Suppressor macrophage treated with lipopolysaccharide for 1 hour (primary cell): ENCODE data around the gene AFG1L.

Source experiments
- DNase-seq, 3 donors: peaks; one replicate each; pipeline ENCODE4 v3.0.0-alpha.2; 2020 to 2022

Gene AFG1L

DNA sequence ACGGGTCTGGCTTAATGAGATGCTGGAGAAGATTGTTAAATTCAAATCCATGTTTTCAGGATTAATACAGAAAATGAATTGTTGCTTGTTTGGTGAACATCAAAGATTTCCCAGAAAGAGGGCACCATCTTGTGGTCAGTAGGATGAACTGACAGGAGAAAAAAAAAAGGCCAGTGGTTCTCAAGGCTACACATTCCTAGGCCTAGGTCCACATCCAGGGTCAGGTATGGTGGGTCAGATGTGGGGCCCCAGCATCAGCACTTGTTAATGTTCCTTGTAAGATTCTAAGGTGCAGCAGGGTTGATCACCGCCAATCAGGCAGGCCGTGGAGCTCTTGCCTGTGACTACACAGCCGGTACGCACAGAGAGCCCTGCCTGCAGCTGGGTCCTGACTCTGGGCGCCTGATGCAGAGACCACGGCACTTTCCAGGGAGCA, 231.9 kb downstream of the AFG1L start:
- peak; percentile 48 to 63 (median 58) for DNase-seq

GRCh38 chr6:108528878-108529277, 234.0 kb downstream of the AFG1L start:
- no peak for DNase-seq

DNA sequence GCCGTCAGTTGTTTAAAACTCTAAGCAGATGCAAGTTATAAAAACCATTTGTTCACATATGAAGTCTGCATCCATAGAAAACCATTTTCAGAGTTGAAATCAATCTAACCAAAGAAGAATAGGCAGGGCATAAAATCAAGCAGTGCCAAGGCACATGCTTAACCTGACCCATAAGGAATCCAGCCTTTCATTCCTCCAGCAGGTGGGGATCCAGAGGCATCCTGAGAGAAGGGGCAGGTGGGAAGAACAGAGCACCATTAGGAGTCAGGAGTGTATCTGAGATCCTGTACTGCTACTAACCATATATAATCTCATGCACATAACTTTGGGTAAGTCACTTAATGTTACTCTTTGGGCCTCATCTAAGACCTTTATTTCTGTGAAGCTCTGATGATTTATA, 236.5 kb downstream of the AFG1L start:
- no peak for DNase-seq

- DNase-seq: no peak
These were observed 240.4 kb downstream of the AFG1L start for GRCh38 chr6:108535114-108535742.

GRCh38 chr6:108535920-108536535, 241.2 kb downstream of the AFG1L start:
- DNase-seq: peak; percentile 37 to 65 (median 52)

GRCh38 chr6:108541843-108542759, 247.2 kb downstream of the AFG1L start:
- peak; percentile 76 to 82 (median 82) for DNase-seq

DNA sequence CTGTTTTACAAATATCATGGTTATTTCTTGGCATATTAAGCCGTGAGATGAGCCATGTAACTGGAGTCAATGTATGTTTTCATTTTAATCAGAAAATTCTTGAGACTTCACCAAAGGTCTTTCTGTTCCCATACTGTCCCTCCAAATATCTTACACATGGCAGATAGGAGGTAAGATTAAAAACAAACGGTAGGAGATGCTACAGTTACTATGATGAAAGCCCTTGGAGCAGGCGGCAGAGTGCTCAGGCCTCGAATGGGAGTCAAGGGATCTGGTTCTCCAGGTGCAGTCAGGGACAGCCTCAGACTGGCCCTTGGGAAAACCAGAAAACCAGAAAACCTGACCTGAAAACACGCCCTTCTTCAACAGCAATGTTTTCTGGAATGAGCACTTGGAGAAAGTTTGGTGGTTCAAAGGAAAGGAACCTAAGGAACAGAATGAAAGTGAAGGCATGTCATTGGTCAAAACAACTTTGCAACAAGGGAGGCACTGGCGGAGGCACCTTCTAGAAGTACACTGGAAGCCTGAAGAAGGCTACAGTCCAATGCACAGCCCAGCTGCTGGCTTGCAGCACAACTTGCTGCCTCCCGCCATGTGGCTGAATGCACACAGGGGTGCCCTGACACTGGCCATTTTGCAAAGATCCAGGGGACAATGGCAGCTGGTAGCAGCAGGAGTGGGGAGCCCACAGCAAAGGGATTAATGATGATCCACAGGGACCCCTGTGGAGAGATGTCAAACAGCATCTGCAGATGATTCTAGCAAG, 248.5 kb downstream of the AFG1L start:
- DNase-seq: no peak

DNA sequence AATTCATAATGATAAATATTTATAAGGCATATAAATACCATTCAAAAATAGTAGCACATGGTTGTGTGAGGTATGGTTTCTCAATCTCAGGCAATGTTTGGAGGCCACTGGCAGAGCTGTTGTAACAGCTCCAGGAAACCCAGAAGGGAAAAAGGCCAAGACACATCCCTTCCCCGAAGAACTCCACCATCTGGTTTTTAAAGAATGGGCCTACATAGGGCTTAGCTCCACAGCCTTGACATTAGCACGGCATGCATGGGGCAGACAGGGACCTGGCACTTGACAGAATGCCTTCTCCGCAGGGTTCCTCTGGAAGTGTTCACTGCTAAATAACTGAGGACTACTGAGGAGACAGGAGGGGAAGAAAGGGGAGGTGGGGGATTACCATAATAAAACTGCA, 249.8 kb downstream of the AFG1L start:
- no peak for DNase-seq

DNA sequence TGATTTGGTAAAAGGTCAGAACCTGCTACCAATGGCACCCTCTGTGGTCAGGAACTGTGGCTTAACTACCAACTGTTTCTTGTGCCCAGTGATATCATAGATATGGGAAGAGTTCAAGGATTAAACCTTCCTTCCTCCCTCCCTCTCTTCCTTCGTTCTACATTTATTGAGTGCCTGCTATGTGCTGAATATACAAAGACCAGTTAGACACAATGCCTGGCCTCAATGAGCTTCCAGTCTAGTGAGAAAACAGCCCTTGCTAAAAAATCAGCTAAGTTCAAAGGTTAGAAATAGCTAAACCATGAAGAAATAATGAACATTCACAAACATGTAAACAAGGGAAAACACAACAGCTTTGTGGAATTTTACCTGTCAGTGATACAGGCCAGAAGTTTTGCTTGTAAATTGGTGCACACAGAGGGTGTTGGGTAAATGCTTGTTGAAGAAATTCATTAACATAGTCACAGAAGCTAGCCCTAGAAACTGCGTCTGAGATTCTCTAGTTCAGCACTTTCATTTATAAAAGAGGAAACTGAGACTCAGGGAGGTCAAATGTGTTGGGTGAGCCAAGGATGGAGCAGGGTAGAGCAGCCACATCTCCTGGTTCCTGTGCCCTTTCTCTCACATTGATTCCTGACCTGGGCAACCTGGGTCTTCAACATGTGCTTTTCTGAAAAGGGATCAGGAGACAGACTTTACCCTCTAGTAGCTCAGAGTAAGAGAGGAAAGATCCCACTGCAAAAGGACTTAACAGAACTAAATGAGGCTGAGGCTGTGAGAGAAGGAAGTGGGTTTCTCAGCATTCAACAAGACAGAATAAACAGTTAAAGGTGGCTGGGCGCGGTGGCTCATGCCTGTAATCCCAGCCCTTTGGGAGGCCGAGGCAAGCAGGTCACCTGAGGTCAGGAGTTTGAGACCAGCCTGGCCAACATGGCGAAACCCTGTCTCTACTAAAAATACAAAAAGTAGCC, 251.5 kb downstream of the AFG1L start:
- peak; percentile 31 to 53 (median 40) for DNase-seq

DNA sequence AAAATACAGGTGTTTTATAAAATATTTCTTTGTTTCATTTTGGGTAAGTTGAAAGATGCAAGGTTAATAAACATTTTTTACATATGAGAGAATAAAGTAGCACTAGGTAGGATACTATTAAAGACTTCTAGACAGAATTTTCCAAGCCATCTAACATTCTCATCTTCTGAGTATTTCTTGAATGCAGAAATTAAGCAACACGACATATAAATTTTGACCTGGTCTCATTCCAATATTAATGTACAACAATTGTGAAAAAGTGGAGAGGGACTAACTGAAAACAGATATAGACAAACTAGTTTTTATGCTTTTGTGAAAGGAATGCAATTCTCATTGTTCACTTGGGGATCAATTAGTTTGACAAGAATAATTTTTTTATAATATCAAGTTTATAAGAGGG, 254.4 kb downstream of the AFG1L start:
- DNase-seq: no peak

DNA sequence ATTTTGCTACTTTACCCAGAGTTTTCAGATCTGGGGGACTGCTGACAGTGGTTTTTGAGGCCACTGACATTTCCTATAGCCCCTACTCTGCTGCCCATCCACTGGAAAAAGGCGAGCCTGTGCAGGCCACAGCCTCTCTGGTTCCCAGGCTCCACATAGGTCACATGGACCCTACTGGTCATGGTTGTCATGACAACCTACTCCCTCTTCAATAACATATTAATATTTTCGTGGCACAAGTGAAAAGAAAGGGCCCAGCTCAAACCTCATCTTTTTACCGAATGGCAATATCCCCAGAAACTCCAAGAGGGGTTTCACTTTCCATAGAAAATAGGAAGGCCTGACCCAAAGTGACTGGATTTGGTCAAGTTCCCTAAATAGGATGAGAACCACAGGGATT, 254.9 kb downstream of the AFG1L start:
- peak; percentile 16 to 48 (median 31) for DNase-seq

- DNase-seq: no peak
These were observed 255.4 kb downstream of the AFG1L start for GRCh38 chr6:108550256-108550655.

GRCh38 chr6:108555399-108556052, 260.7 kb downstream of the AFG1L start:
- DNase-seq: no peak

- DNase-seq: no peak
These were observed 261.4 kb downstream of the AFG1L start for GRCh38 chr6:108556250-108556649.

DNA sequence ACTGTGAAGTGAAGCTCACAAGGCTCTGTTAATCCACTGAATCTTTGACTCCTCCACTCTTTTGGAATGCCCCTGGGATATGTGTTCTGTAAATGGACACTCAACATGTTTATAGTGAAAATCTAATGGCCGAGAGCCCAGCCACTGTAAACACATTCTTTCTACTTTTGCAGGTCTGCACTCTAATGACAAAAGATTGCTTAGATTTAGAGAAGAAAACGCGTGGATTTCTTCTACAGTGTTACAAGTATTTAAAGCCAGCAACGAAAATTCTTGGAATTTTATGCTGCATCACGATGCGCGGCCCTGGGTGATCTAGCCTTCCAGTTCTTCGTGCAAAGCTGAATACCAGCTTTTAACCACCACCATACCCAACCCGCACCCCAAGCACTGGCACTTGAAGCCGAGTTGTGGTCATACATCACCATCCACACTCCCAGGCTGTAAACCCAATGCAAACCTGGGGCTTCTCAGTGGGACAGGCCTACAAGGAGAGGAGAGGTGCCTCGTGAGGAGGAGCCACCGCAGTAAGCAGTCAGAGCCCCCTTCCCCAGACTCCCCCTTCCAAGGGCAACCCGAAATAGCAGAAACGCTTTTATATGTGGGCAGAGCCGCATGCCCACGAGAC, 262.1 kb downstream of the AFG1L start:
- DNase-seq: no peak

GRCh38 chr6:108557494-108558371, 262.9 kb downstream of the AFG1L start:
- peak; percentile 84 to 93 (median 91) for DNase-seq

- DNase-seq: peak; percentile 100
These were observed 263.7 kb downstream of the AFG1L start for GRCh38 chr6:108558372-108559096.

- DNase-seq: peak; percentile 93 to 98 (median 97)
These were observed 264.4 kb downstream of the AFG1L start for GRCh38 chr6:108559097-108559883.
